Right atrium auricular region (tissue), 2 donors: ENCODE data around the gene RNF31. TPM values are rescaled to one million over a fixed set of nuclear protein-coding genes. Genes with fewer than 3 reads are reported as not detected.
"Not testable (repeated sequence)": the region's sequence is repeated elsewhere in the genome, so short reads cannot be mapped to it uniquely, and the experiment has no call there.

Source experiments
- DNase-seq: peaks from one replicate; pipeline ENCODE4 v3.0.0-alpha.2; 2019; ENCODE audit warnings: low spot score
- H3K27ac ChIP-seq, 2 donors: fragments of 200-600 bp; sonication (generic); 1 replicate in 1 of 2; 2 replicates in 1 of 2; pipeline ENCODE4 v1.5.1; 2016 to 2019
- H3K27me3 ChIP-seq, 2 donors: fragments of 200-600 bp; sonication (generic); one replicate each; pipeline versions ENCODE4 v1.5.1 to v1.6.0; 2017 to 2019
- H3K36me3 ChIP-seq: fragments of 200-600 bp; sonication (generic); one replicate; pipeline ENCODE4 v1.5.1; 2016
- H3K4me1 ChIP-seq, 2 donors: fragments of 200-600 bp; sonication (generic); one replicate each; pipeline versions ENCODE4 v1.5.1 to v1.6.0; 2017 to 2019
- H3K4me3 ChIP-seq, 2 donors: fragments of 200-600 bp; sonication (generic); 1 replicate in 1 of 2; 2 replicates in 1 of 2; pipeline ENCODE4 v1.5.1; 2017 to 2019; ENCODE audit warnings: mild to moderate bottlenecking in 1 of 2, moderate library complexity in 1 of 2
- H3K9me3 ChIP-seq, 2 donors: fragments of 200-600 bp; sonication (generic); one replicate each; pipeline ENCODE4 v1.5.1; 2019
- total RNA-seq, 2 donors: library from RNA; depleted of rRNA; stranded (reverse); fragments of >200 nt; gene quantifications; one replicate each; pipeline ENCODE4 v1.1.0, GENCODE V29; 2016
- TF ChIP-seq, protein P1 (sequence below), 2 donors: fragments of 200-600 bp; sonication (generic); IDR thresholded peaks; one replicate each; pipeline ENCODE4 v1.5.1; 2019; ENCODE audit warnings: antibody characterized with exemption in 2 of 2

RNF31 gene
- total RNA-seq, 2 donors from 2014 or later, result 24.1 to 47.5 TPM

DNA sequence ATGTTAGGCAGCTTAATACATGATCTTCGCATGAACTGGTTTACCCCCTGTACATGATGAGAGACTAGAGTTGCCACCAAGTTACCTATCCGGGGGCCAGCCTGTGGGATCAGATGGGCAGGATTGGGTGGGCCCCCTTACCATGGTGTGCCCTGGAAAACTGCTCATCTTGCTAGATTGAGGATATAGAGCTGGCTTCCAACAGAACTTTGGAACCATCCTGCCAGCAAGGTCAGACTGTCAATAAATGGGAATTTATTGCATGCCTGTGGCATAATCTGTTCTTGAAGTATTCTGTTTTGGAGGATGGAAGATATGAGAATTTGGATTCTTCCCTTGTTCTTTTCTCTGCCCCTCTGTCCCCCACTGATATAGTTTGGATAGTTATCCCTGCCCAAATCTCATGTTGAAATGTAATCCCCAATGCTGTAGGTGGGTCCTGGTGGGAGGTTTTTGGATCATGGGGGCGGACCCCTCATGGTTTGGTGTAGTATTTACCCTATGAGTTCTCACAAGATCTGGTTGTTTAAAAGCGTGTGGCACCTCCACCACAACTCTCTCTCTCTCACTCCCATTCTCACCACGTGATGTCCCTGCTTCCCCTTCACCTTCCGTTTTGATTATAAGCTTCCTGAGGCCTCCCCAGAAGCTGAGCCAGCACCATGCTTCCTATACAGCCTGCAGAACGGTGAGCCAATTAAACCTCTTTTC lies 51.7 kb downstream of the RNF31 start:
- Histone ChIP-seq H3K27me3 (no peaks in the 10 kb centered on the region), H3K4me3 (no peak overlapping the region), H3K36me3 (no peaks in the 10 kb centered on the region), H3K4me1 (peaks cover 0 to 36% of the 10 kb centered on the region in 2 donors), H3K27ac (no peak overlapping the region), H3K9me3 (no peaks in the 10 kb centered on the region)
- TF ChIP-seq, protein P1, sequence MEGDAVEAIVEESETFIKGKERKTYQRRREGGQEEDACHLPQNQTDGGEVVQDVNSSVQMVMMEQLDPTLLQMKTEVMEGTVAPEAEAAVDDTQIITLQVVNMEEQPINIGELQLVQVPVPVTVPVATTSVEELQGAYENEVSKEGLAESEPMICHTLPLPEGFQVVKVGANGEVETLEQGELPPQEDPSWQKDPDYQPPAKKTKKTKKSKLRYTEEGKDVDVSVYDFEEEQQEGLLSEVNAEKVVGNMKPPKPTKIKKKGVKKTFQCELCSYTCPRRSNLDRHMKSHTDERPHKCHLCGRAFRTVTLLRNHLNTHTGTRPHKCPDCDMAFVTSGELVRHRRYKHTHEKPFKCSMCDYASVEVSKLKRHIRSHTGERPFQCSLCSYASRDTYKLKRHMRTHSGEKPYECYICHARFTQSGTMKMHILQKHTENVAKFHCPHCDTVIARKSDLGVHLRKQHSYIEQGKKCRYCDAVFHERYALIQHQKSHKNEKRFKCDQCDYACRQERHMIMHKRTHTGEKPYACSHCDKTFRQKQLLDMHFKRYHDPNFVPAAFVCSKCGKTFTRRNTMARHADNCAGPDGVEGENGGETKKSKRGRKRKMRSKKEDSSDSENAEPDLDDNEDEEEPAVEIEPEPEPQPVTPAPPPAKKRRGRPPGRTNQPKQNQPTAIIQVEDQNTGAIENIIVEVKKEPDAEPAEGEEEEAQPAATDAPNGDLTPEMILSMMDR (IDR thresholded peaks at IDR 0.05), result no peak
- DNase-seq, result no peak

DNA sequence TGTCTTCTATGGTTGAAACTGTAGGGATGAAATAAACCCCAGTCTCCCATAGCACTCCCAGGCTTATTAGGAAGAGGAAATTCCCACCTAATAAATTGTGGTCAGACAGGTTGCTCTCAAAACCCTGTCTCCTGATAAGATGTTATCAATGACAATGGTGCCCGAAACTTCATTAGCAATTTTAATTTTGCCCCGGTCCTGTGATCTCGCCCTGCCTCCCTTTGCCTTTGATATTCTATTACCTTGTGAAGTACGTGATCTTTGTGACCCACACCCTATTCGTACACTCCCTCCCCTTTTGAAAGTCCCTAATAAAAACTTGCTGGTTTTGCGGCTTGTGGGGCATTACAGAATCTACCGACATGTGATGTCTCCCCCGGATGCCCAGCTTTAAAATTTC lies 55.2 kb downstream of the RNF31 start:
- H3K36me3 ChIP-seq, result peaks cover 16% of the 10 kb centered on the region
- H3K4me1 ChIP-seq, H3K27me3 ChIP-seq, H3K27ac ChIP-seq, H3K9me3 ChIP-seq, DNase-seq, H3K4me3 ChIP-seq: not testable (repeated sequence)

DNA sequence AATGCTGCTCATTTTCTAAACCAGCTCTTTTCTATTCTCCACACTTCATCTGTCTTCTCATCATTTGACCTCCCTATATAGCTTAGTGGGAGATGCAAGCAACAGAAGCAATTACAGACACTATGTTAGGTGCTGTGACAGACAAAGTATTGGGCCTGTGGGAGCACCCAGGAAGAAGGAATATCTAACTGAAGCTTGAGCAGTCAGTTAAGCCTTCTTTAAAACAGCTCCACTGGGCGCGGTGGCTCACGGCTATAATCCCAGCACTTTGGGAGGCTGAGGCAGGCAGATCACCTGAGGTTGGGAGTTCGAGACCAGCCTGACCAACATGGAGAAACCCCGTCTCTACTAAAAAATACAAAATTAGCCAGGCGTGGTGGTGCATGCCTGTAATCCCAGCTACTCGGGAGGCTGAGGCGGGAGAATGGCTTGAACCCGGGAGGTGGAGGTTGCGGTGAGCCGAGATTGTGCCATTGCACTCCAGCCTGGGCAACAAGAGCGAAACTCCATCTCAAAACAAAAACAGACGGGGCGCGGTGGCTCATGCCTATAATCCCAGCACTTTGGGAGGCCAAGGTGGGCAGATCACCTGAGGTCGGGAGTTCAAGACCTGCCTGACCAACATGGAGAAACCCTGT lies 56.1 kb downstream of the RNF31 start:
- H3K9me3 ChIP-seq, H3K4me1 ChIP-seq, DNase-seq, H3K27ac ChIP-seq, H3K27me3 ChIP-seq, H3K4me3 ChIP-seq: not testable (repeated sequence)
- peaks cover 20% of the 10 kb centered on the region for H3K36me3 ChIP-seq

DNA sequence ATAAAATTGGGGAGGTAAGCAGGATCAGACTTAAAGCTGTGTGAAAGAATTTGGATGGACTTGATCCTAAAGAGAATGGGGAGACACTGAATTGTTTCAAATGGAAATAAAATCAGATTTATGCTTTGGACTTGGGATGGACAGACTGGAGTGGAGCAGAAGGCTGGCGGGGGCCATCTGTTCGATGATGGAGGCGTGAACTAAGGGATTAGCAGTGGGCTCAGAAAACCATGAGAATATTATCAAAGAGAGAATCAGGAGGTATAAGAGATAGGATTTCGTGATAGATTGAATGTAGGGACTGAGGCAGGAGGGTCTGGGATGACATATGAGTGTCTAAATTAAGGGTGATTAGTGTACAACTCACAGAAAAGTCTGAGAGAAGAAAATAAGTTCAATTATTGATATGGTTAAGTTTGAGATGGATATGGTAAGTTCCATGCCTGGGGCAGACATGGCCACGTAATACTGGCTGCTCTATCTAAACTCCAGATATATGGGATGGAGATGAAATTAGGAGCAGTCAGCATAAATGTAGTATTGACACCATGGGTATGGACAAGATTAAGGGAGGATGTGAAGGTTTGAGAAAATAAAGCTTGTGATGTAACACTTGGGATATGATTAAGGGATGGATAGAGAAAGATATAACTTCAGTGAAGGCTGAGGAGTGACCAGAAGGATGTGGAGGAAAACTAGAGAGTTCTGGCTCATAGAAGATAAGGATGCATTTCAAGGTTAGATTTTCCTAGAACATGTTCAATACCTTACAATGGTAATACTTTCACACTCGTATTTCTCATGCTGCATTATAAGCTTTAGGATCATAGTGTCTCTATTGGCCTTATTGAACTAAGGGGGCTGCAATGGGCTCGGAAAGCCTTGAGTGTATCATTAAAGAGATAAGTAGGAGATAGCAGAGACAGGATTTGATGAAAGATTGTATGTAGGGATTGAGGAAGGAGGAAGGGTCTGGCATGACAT lies 57.2 kb downstream of the RNF31 start:
- Histone ChIP-seq H3K4me3 (no peak overlapping the region), H3K27ac (no peak overlapping the region), H3K36me3 (peaks cover 28% of the 10 kb centered on the region), H3K9me3 (no peaks in the 10 kb centered on the region), H3K4me1 (no peaks in the 10 kb centered on the region), H3K27me3 (no peaks in the 10 kb centered on the region)
- TF ChIP-seq, protein P1 (IDR thresholded peaks at IDR 0.05), result no peak
- no peak for DNase-seq

DNA sequence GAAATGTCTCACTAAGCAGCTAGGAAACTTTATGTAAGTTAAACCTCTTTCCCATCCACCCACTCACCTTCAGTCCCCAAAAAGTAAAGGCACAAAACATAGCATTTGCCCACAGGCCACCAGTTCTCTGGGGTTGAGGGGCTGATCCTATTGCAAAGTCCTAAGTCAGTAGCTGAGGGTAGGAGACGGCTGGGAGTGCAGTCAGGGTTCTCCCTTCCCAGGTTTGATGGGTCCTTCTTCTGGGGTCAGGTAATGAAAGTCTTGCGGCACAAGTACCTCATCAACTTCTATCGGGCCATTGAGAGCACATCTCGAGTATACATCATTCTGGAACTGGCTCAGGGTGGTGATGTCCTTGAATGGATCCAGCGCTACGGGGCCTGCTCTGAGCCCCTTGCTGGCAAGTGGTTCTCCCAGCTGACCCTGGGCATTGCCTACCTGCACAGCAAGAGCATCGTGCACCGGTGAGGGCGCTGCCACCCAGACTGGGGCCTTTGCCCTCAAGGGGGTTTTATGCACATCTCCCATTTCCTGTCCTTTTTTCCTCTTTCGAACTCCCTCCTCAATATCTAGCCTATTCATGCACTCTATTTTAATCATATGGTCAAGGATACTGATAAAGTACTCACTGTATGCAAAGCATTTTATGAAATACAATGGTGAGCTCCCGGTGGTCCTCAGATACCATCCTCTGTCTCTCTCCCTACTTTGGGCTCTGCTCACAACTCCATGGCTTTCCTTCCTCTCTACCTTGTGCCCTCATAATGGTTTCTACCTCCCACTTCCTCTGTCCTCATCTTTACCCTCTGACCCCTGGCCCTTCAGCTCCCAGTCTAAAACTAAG lies 59.2 kb downstream of the RNF31 start:
- Histone ChIP-seq H3K9me3 (no peaks in the 10 kb centered on the region), H3K36me3 (peaks cover 35% of the 10 kb centered on the region), H3K27me3 (no peaks in the 10 kb centered on the region), H3K4me1 (peaks cover 0 to 3% of the 10 kb centered on the region in 2 donors), H3K27ac (no peak overlapping the region), H3K4me3 (no peak overlapping the region)
- TF ChIP-seq, protein P1 (IDR thresholded peaks at IDR 0.05), result no peak
- no peak for DNase-seq

DNA sequence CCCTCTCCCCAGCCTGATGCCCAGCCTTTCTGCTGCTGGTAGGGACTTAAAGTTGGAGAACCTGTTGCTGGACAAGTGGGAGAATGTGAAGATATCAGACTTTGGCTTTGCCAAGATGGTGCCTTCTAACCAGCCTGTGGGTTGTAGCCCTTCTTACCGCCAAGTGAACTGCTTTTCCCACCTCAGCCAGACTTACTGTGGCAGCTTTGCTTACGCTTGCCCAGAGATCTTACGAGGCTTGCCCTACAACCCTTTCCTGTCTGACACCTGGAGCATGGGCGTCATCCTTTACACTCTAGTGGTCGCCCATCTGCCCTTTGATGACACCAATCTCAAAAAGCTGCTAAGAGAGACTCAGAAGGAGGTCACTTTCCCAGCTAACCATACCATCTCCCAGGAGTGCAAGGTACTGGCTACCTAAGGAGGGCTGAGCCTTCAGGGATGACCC lies 59.8 kb downstream of the RNF31 start:
- DNase-seq, result no peak
- H3K36me3 ChIP-seq, result peaks cover 35% of the 10 kb centered on the region

More for the DNA sequence above, 59.8 kb downstream of the RNF31 start:
- Histone ChIP-seq H3K27ac (no peak overlapping the region), H3K9me3 (no peaks in the 10 kb centered on the region), H3K27me3 (no peaks in the 10 kb centered on the region), H3K4me1 (peaks cover 0 to 8% of the 10 kb centered on the region in 2 donors), H3K4me3 (no peak overlapping the region)
- TF ChIP-seq, protein P1 (IDR thresholded peaks at IDR 0.05), result no peak
